Measurements from ENCODE around the gene GRB7.

DNA sequence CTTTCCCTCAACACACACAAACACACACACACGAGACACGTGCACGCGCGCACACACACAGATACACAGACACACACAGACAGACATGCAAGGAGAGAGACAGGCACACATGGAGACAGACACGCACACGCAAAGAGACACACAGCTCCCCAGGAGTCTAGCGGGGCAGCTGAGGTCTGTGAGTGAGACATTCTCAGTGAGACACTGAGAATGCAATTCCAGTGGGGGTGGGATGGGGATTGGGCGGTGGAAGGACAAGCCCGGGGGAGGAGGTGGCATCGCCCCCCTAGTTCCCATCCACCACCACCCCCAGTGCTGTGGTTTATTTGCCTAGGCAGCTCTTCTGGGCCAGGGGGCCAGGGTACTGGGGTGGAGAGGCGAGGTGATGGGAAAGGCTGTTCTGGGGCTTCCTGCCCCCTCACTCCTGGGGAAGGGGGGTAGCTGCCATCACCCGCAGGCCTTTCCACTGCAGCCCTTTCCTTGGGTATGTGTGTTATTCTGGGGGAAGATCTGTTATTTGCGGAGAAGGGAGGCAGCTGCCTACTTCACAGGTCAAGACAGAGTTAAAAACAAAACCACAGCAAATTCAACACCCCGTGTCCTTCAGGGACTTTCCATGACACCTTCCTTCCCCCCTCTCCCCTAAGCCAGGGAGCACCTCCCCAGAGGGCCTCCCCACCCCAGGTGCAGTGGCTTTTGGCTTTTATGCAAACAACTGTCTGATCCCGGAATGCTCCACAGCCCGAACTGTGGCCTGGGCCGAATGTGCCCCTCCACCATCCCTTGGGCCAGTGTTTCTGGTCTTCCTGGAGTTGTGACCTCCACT lies 18.0 kb downstream of the GRB7 start:
- TF ChIP-seq EZH2phosphoT487 (IDR thresholded peaks at IDR 0.05; ENCODE audit: insufficient read depth, low read depth) (no peak), EZH2 (IDR thresholded peaks at IDR 0.05; ENCODE audit: insufficient read depth, poor library complexity, severe bottlenecking) (no peak)

Measured in GM23248 (cell line).